ENCODE results near the gene RCVRN.

- no peak for TF ChIP-seq POLR2AphosphoS5 (IDR thresholded peaks at IDR 0.05; ENCODE audit: low read depth, low read length)
- no peak for TF ChIP-seq CTCF (IDR thresholded peaks at IDR 0.05)
- TF ChIP-seq REST (IDR thresholded peaks at IDR 0.05; ENCODE audit: insufficient read depth in 1 of 2, low read depth in 2 of 2, low read length in 1 of 2) = no peak
- TF ChIP-seq SIN3A (IDR thresholded peaks at IDR 0.05; ENCODE audit: borderline replicate concordance, insufficient read depth, low read depth, low read length) = no peak
Measured at GRCh38 chr17:9925457-9925856, 20.4 kb upstream of the RCVRN start.

Data from Panc1 (cell line).